ENCODE results near the gene CLPSL1.

Gene CLPSL1

DNA sequence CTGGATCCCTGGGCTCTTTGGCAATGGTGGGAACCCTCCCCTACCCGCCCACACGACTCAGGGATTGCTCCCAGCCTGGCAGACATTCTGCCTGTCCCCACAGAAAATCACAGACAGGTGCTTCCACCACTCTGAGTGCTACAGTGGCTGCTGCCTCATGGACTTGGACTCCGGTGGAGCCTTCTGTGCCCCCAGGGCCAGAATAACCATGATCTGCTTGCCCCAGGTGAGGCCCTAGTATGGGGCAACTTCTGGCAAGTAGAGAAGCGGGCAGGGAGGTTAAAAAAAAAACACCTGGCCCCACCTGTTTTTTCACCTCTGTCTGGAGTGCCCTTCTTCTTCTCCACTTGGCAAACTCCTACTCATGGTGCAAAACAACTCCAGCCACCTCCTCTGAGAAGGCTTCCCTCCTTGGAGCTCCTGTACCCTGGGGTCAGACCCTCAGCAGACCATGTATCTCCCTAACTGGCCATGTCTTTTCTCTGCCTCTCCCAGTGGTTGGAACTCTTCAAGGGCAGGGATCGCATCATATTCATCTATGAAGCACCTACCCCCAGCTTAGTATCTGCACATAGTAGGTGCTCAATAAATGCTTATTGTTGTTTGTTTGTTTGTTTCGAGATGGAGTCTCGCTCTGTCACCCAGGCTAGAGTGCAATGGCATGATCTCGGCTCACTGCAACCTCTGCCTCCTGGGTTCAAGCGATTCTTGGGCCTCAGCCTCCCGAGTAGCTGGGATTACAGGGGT lies 3.3 kb upstream of the CLPSL1 start:
- Histone ChIP-seq H3K18ac (ENCODE audit: low read length) (no peak overlapping the region), H3K4me1 (ENCODE audit: control insufficient read depth in 2 of 2, insufficient read depth in 1 of 2, low read depth in 1 of 2, low read length in 2 of 2) (peaks cover 2 to 4% of the 10 kb centered on the region in 2 donors), H2BK15ac (ENCODE audit: low read length) (no peak overlapping the region), H3K4me2 (ENCODE audit: insufficient read depth, low read length, poor library complexity, severe bottlenecking) (no peak overlapping the region), H2BK5ac (ENCODE audit: low read length) (no peak overlapping the region), H2AK5ac (ENCODE audit: low read depth, low read length) (peak overlapping the region; percentile 49), H3K4me3 (ENCODE audit: low read length in 2 of 2) (no peak overlapping the region), H3K9ac (ENCODE audit: low read depth, low read length, poor library complexity) (no peak overlapping the region), H4K8ac (ENCODE audit: low read depth, low read length) (no peak overlapping the region), H2BK12ac (ENCODE audit: low read length) (no peak overlapping the region), H3K9me3 (replicated peaks in 1 of 2; ENCODE audit: control insufficient read depth in 2 of 2, insufficient read depth in 1 of 2, low read depth in 1 of 2, low read length in 2 of 2) (no peaks in the 10 kb centered on the region), H3K79me1 (ENCODE audit: low read depth, low read length) (no peaks in the 10 kb centered on the region), H3K36me3 (replicated peaks in 1 of 2; ENCODE audit: control insufficient read depth in 2 of 2, insufficient read depth in 2 of 2, low read length in 2 of 2) (no peaks in the 10 kb centered on the region), H2BK120ac (ENCODE audit: low read depth, low read length) (no peak overlapping the region), H3K27ac (replicated peaks; ENCODE audit: low read length) (no peak overlapping the region), H3K14ac (ENCODE audit: low read length) (no peak overlapping the region), H2AFZ (ENCODE audit: low read length) (no peak overlapping the region), H3K27me3 (ENCODE audit: control insufficient read depth in 3 of 3, insufficient read depth in 3 of 3, low read depth in 1 of 3, low read length in 3 of 3) (peaks cover 0 to 46% (median 0%) of the 10 kb centered on the region in 3 experiments), H3K4ac (ENCODE audit: low read length) (no peak overlapping the region), H3K23ac (ENCODE audit: low read depth, low read length, poor library complexity) (no peak overlapping the region), H4K91ac (ENCODE audit: low read depth, low read length, poor library complexity) (no peak overlapping the region)
- DNase-seq (ENCODE audit: low spot score), result no peak
- no CpG with 5 or more reads among the region's 10 CpGs for WGBS, 2 donors (ENCODE audit: extremely low coverage in 2 of 2, insufficient read length in 2 of 2, insufficient replicate concordance in 1 of 2)

DNA sequence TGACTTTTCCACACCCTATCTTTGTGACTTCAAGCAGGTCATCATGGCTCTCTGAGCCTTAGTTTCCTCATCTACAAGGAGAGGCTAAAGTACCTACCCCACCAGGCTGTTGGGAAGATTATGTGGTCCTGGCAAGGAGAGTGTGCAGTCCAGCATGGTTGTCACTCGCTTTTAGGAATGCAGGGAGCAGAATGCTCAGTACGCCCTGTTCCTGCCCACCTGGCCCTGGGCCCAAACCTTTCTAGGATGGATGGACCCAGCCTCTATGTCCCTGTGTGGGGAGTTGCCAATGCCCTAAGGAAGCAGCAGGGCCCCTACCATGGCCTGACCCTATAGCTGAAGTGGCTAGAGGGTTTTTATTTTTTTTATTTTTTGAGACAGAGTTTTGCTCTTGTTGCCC lies 2.4 kb upstream of the CLPSL1 start:
- no peak overlapping the region for H2BK15ac ChIP-seq (ENCODE audit: low read length)
- no peak overlapping the region for H4K8ac ChIP-seq (ENCODE audit: low read depth, low read length)
- H3K14ac ChIP-seq (ENCODE audit: low read length), result no peak overlapping the region
- no peak overlapping the region for H3K27ac ChIP-seq (replicated peaks; ENCODE audit: low read length)
- H3K23ac ChIP-seq (ENCODE audit: low read depth, low read length, poor library complexity), result no peak overlapping the region
- no peak overlapping the region for H2BK120ac ChIP-seq (ENCODE audit: low read depth, low read length)
- H3K4me2 ChIP-seq (ENCODE audit: insufficient read depth, low read length, poor library complexity, severe bottlenecking), result no peak overlapping the region
- H3K4ac ChIP-seq (ENCODE audit: low read length), result no peak overlapping the region
- H3K27me3 ChIP-seq (ENCODE audit: control insufficient read depth in 3 of 3, insufficient read depth in 3 of 3, low read depth in 1 of 3, low read length in 3 of 3), result peaks cover 0 to 45% (median 0%) of the 10 kb centered on the region in 3 experiments
- no peak overlapping the region for H3K4me3 ChIP-seq (ENCODE audit: low read length in 2 of 2)
- H2AK5ac ChIP-seq (ENCODE audit: low read depth, low read length), result no peak overlapping the region
- H3K4me1 ChIP-seq (ENCODE audit: control insufficient read depth in 2 of 2, insufficient read depth in 1 of 2, low read depth in 1 of 2, low read length in 2 of 2), result peaks cover 2 to 4% of the 10 kb centered on the region in 2 donors
- H3K18ac ChIP-seq (ENCODE audit: low read length), result no peak overlapping the region
- H2AFZ ChIP-seq (ENCODE audit: low read length), result no peak overlapping the region
- no peaks in the 10 kb centered on the region for H3K79me1 ChIP-seq (ENCODE audit: low read depth, low read length)
- no peak overlapping the region for H4K91ac ChIP-seq (ENCODE audit: low read depth, low read length, poor library complexity)
- H3K9ac ChIP-seq (ENCODE audit: low read depth, low read length, poor library complexity), result no peak overlapping the region
- no peaks in the 10 kb centered on the region for H3K36me3 ChIP-seq (replicated peaks in 1 of 2; ENCODE audit: control insufficient read depth in 2 of 2, insufficient read depth in 2 of 2, low read length in 2 of 2)
- no peak overlapping the region for H2BK5ac ChIP-seq (ENCODE audit: low read length)
- no CpG with 5 or more reads among the region's 2 CpGs for WGBS, 2 donors (ENCODE audit: extremely low coverage in 2 of 2, insufficient read length in 2 of 2, insufficient replicate concordance in 1 of 2)
- no peak for DNase-seq (ENCODE audit: low spot score)
- H2BK12ac ChIP-seq (ENCODE audit: low read length), result no peak overlapping the region
- no peaks in the 10 kb centered on the region for H3K9me3 ChIP-seq (replicated peaks in 1 of 2; ENCODE audit: control insufficient read depth in 2 of 2, insufficient read depth in 1 of 2, low read depth in 1 of 2, low read length in 2 of 2)

DNA sequence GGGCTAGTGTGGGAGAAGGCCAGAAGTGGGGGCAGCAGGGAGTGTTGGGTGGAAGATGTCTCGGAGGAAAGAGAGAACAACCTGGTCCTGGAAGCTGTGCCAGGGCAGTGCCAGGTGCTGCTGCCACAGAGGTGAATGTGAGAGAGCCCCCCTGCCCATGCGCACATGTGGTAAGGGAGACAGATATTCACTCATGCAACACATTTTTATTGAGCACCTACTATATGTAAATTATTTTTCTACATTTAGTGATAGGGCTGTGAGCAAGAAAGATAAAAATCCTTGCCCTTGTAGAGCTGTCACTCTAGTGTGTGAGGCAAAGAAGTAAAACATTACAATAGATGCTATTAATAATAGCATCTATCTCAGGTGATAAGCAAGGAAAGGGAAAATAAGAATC lies 471 bp downstream of the CLPSL1 start:
- Histone ChIP-seq H2AK5ac (ENCODE audit: low read depth, low read length) (no peak overlapping the region), H4K91ac (ENCODE audit: low read depth, low read length, poor library complexity) (no peak overlapping the region), H3K18ac (ENCODE audit: low read length) (no peak overlapping the region), H3K4me1 (ENCODE audit: control insufficient read depth in 2 of 2, insufficient read depth in 1 of 2, low read depth in 1 of 2, low read length in 2 of 2) (peaks cover 2 to 4% of the 10 kb centered on the region in 2 donors), H3K4me2 (ENCODE audit: insufficient read depth, low read length, poor library complexity, severe bottlenecking) (no peak overlapping the region), H2BK120ac (ENCODE audit: low read depth, low read length) (no peak overlapping the region), H3K36me3 (replicated peaks in 1 of 2; ENCODE audit: control insufficient read depth in 2 of 2, insufficient read depth in 2 of 2, low read length in 2 of 2) (no peaks in the 10 kb centered on the region), H3K4ac (ENCODE audit: low read length) (no peak overlapping the region), H3K79me1 (ENCODE audit: low read depth, low read length) (no peaks in the 10 kb centered on the region), H3K27ac (replicated peaks; ENCODE audit: low read length) (no peak overlapping the region), H4K8ac (ENCODE audit: low read depth, low read length) (no peak overlapping the region), H3K14ac (ENCODE audit: low read length) (no peak overlapping the region), H2BK5ac (ENCODE audit: low read length) (no peak overlapping the region), H3K27me3 (ENCODE audit: control insufficient read depth in 3 of 3, insufficient read depth in 3 of 3, low read depth in 1 of 3, low read length in 3 of 3) (peaks cover 0 to 34% (median 0%) of the 10 kb centered on the region in 3 experiments), H2BK15ac (ENCODE audit: low read length) (peak overlapping the region; percentile 35), H3K9ac (ENCODE audit: low read depth, low read length, poor library complexity) (peak overlapping the region; percentile 24), H3K4me3 (ENCODE audit: low read length in 2 of 2) (no peak overlapping the region), H3K23ac (ENCODE audit: low read depth, low read length, poor library complexity) (no peak overlapping the region), H2AFZ (ENCODE audit: low read length) (no peak overlapping the region), H3K9me3 (replicated peaks in 1 of 2; ENCODE audit: control insufficient read depth in 2 of 2, insufficient read depth in 1 of 2, low read depth in 1 of 2, low read length in 2 of 2) (no peaks in the 10 kb centered on the region), H2BK12ac (ENCODE audit: low read length) (no peak overlapping the region)
- DNase-seq (ENCODE audit: low spot score), result no peak
- WGBS, 2 donors (ENCODE audit: extremely low coverage in 2 of 2, insufficient read length in 2 of 2, insufficient replicate concordance in 1 of 2), result no CpG with 5 or more reads among the region's 2 CpGs

DNA sequence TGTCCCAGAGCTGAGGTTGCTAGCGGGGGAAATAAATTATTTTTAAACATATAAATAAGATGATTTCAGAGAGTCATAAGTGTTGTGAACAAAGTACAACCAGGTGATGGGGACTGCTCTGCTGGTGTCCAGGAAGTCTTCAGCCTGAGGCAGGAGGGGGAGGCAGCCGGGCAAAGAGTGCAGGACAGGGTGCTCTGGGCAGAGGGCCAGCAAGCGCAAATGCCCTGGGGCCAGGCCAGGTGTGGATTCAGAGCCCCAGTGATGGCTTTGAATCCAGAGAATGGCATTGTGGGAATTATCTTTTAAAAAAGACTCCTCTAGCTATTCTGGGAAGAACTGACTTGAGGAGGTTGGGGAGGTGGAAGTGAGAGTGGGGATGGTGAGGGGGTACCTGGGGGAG lies 1.6 kb downstream of the CLPSL1 start:
- no peak overlapping the region for H2BK12ac ChIP-seq (ENCODE audit: low read length)
- no peak overlapping the region for H3K4me2 ChIP-seq (ENCODE audit: insufficient read depth, low read length, poor library complexity, severe bottlenecking)
- H3K9me3 ChIP-seq (replicated peaks in 1 of 2; ENCODE audit: control insufficient read depth in 2 of 2, insufficient read depth in 1 of 2, low read depth in 1 of 2, low read length in 2 of 2), result no peaks in the 10 kb centered on the region
- H3K36me3 ChIP-seq (replicated peaks in 1 of 2; ENCODE audit: control insufficient read depth in 2 of 2, insufficient read depth in 2 of 2, low read length in 2 of 2), result no peaks in the 10 kb centered on the region
- no peaks in the 10 kb centered on the region for H3K79me1 ChIP-seq (ENCODE audit: low read depth, low read length)
- no peak overlapping the region for H3K18ac ChIP-seq (ENCODE audit: low read length)
- no peak overlapping the region for H3K23ac ChIP-seq (ENCODE audit: low read depth, low read length, poor library complexity)
- no peak overlapping the region for H4K91ac ChIP-seq (ENCODE audit: low read depth, low read length, poor library complexity)
- no peak overlapping the region for H2BK5ac ChIP-seq (ENCODE audit: low read length)
- H2AFZ ChIP-seq (ENCODE audit: low read length), result no peak overlapping the region
- H2BK15ac ChIP-seq (ENCODE audit: low read length), result no peak overlapping the region
- H3K27ac ChIP-seq (replicated peaks; ENCODE audit: low read length), result no peak overlapping the region
- DNase-seq (ENCODE audit: low spot score), result no peak
- no peak overlapping the region for H2BK120ac ChIP-seq (ENCODE audit: low read depth, low read length)
- peaks cover 0 to 32% (median 0%) of the 10 kb centered on the region in 3 experiments for H3K27me3 ChIP-seq (ENCODE audit: control insufficient read depth in 3 of 3, insufficient read depth in 3 of 3, low read depth in 1 of 3, low read length in 3 of 3)
- no peak overlapping the region for H3K4me3 ChIP-seq (ENCODE audit: low read length in 2 of 2)
- WGBS, 2 donors (ENCODE audit: extremely low coverage in 2 of 2, insufficient read length in 2 of 2, insufficient replicate concordance in 1 of 2), result no CpG with 5 or more reads among the region's 3 CpGs
- no peaks in the 10 kb centered on the region for H3K4me1 ChIP-seq (ENCODE audit: control insufficient read depth in 2 of 2, insufficient read depth in 1 of 2, low read depth in 1 of 2, low read length in 2 of 2)
- H4K8ac ChIP-seq (ENCODE audit: low read depth, low read length), result no peak overlapping the region
- H3K9ac ChIP-seq (ENCODE audit: low read depth, low read length, poor library complexity), result no peak overlapping the region
- no peak overlapping the region for H3K14ac ChIP-seq (ENCODE audit: low read length)
- no peak overlapping the region for H2AK5ac ChIP-seq (ENCODE audit: low read depth, low read length)
- H3K4ac ChIP-seq (ENCODE audit: low read length), result no peak overlapping the region

All from neuronal stem cell (in vitro differentiated cells).